HCT116 (cell line): Measurements from ENCODE around the gene OR51E2.

Experiments
- CTCF ChIP-seq, 3 experiments: fragments of 200-600 bp in 1 of 3; sonication (generic) in 1 of 3; IDR thresholded peaks in 2 of 3; conservative IDR thresholded peaks in 1 of 3; 2 replicates each; pipeline ENCODE4 v1.5.1; 2012 to 2017; ENCODE audit warnings: low read depth in 2 of 3, low read length in 2 of 3, antibody characterized with exemption in 1 of 3, borderline replicate concordance in 1 of 3, control low read depth in 1 of 3, mild to moderate bottlenecking in 1 of 3, mixed read lengths in 1 of 3, mixed run types in 1 of 3, moderate library complexity in 1 of 3; ENCODE audit not compliant: insufficient read depth in 1 of 3
- EGR1 ChIP-seq: IDR thresholded peaks from 2 replicates; pipeline ENCODE4 v1.6.1; 2012; ENCODE audit warnings: low read depth
- JUND ChIP-seq: IDR thresholded peaks from 2 replicates; pipeline ENCODE4 v1.6.1; 2012
- POLR2A ChIP-seq: IDR thresholded peaks from 2 replicates; pipeline ENCODE4 v1.7.0; 2011; ENCODE audit warnings: borderline replicate concordance; ENCODE audit not compliant: insufficient read depth, insufficient read length; ENCODE audit errors: extremely low read depth
- POLR2AphosphoS5 ChIP-seq: IDR thresholded peaks from 2 replicates; pipeline ENCODE4 v1.6.1; 2011; ENCODE audit warnings: mild to moderate bottlenecking, low read depth, low read length, moderate library complexity
- REST ChIP-seq: IDR thresholded peaks from 2 replicates; pipeline ENCODE4 v1.6.1; 2012; ENCODE audit warnings: low read depth
- YY1 ChIP-seq: IDR thresholded peaks from 2 replicates; pipeline ENCODE4 v1.6.1; 2011; ENCODE audit warnings: low read length, low read depth, moderate library complexity, mild to moderate bottlenecking; ENCODE audit not compliant: insufficient replicate concordance; ENCODE audit errors: extremely low read depth
- ZNF274 ChIP-seq: fragments of 200-500 bp; sonication (Bioruptor generic); IDR thresholded peaks from 2 replicates; pipeline ENCODE4 v1.6.1; 2014; ENCODE audit warnings: mild to moderate bottlenecking, low read depth, low read length, inconsistent platforms

GRCh38 chr11:4695442-4695841 lies 2.2 kb downstream of the OR51E2 start:
- TF ChIP-seq POLR2AphosphoS5 (no peak), CTCF (IDR thresholded peaks at IDR 0.05 in 2 of 3, conservative IDR thresholded peaks at IDR 0.05 in 1 of 3; ENCODE audit: borderline replicate concordance in 1 of 3, insufficient read depth in 1 of 3, low read depth in 2 of 3, low read length in 2 of 3) (no peak), POLR2A (no peak), EGR1 (no peak), REST (no peak), YY1 (no peak), JUND (no peak), ZNF274 (no peak)
